Esophagus (tissue), 2 donors: Measurements from ENCODE around the gene GRIA3. TPM values are rescaled to one million over a fixed set of nuclear protein-coding genes. Genes with fewer than 3 reads are reported as not detected.
A peak's percentile ranks its signal among the peaks of the same experiment; 100 is the strongest.
"Not testable (repeated sequence)": the region's sequence is repeated elsewhere in the genome, so short reads cannot be mapped to it uniquely, and the experiment has no call there.

Source experiments
- H3K27ac ChIP-seq, 2 donors: one replicate each; pipeline ENCODE4 v1.5.1; 2013; ENCODE audit warnings: low read depth in 2 of 2, mild to moderate bottlenecking in 2 of 2, inconsistent platforms in 1 of 2, low read length in 1 of 2, moderate library complexity in 1 of 2
- H3K27me3 ChIP-seq, 2 donors: one replicate each; pipeline ENCODE4 v1.6.1; 2013; ENCODE audit warnings: low read length in 2 of 2, control low read depth in 1 of 2, mild to moderate bottlenecking in 1 of 2; ENCODE audit not compliant: insufficient read depth in 2 of 2, control insufficient read depth in 1 of 2
- H3K36me3 ChIP-seq, 2 donors: one replicate each; pipeline ENCODE4 v1.6.1; 2013; ENCODE audit warnings: low read length in 1 of 2; ENCODE audit not compliant: control insufficient read depth in 2 of 2, insufficient read depth in 2 of 2
- H3K4me1 ChIP-seq, 2 donors: one replicate each; pipeline ENCODE4 v1.6.1; 2013; ENCODE audit warnings: low read length in 1 of 2; ENCODE audit not compliant: control insufficient read depth in 2 of 2, insufficient read depth in 2 of 2
- H3K4me3 ChIP-seq, 2 donors: one replicate each; pipeline ENCODE4 v1.5.1; 2013; ENCODE audit warnings: low read length in 2 of 2, mild to moderate bottlenecking in 2 of 2, low read depth in 1 of 2, moderate library complexity in 1 of 2
- H3K9me3 ChIP-seq, 2 donors: one replicate each; pipeline ENCODE4 v1.6.1; 2013; ENCODE audit warnings: mild to moderate bottlenecking in 2 of 2, low read depth in 1 of 2, low read length in 1 of 2, moderate library complexity in 1 of 2; ENCODE audit not compliant: control insufficient read depth in 2 of 2, insufficient read depth in 1 of 2
- WGBS, 2 donors: extraction: QIAGEN DNeasy Blood & Tissue Kit; methylation state at CpG; one replicate each; pipeline ENCODE4 v1.1.7; 2013; 5-methylcytosine and 5-hydroxymethylcytosine counted together
- polyA plus RNA-seq, 2 donors: library from polyadenylated mRNA; stranded (reverse); fragments of 200-250 nt; gene quantifications; one replicate each; pipeline ENCODE4 v1.2.3, GENCODE V29; 2013
- donor health status: healthy with polysubstance abuse.
- donor health status: Bipolar disorder and iron deficiency.

Gene GRIA3
- polyA plus RNA-seq, 2 donors, result 0.05 TPM; not detected in 1

DNA sequence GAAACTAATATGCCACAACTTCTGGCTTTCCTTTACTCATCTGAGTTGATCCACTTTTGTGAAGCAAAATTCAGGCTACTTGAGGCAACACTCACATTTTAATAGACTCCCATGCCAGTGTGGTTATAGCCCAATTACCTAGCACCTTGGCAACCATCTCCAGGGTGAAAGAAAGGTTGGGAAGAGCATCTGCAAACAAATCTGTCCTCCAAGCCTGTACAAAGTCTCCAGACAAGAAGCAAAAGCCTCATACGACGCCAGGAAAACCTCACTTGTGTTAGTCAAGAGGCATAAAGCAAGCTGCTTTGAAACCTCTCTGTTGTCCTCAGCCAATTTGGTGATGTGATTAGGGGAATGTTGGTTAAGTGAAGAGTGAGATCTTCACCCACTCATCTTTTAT, 302.2 kb downstream of the GRIA3 start:
- 65 to 89% methylated on average over 2 of the region's 2 CpGs for WGBS, 2 donors
- no peaks in the 10 kb centered on the region for H3K9me3 ChIP-seq
- H3K36me3 ChIP-seq, result no peaks in the 10 kb centered on the region
- H3K27ac ChIP-seq, result no peak overlapping the region
- H3K27me3 ChIP-seq, result no peaks in the 10 kb centered on the region
- no peak overlapping the region for H3K4me3 ChIP-seq
- H3K4me1 ChIP-seq, result no peaks in the 10 kb centered on the region

- no peak overlapping the region for H3K4me3 ChIP-seq
- H3K27ac ChIP-seq, result no peak overlapping the region
- WGBS, 2 donors, result 74 to 75% methylated on average over 1 of the region's 1 CpG
- H3K27me3 ChIP-seq, result no peaks in the 10 kb centered on the region
- H3K4me1 ChIP-seq, result no peaks in the 10 kb centered on the region
- H3K36me3 ChIP-seq, result no peaks in the 10 kb centered on the region
- H3K9me3 ChIP-seq, result no peaks in the 10 kb centered on the region
These were observed 303.2 kb downstream of the GRIA3 start for GRCh38 chrX:123487236-123487635.

GRCh38 chrX:123487669-123488068, 303.6 kb downstream of the GRIA3 start:
- no peaks in the 10 kb centered on the region for H3K36me3 ChIP-seq
- H3K4me1 ChIP-seq, result no peaks in the 10 kb centered on the region
- H3K27me3 ChIP-seq, result no peaks in the 10 kb centered on the region
- H3K9me3 ChIP-seq, result no peaks in the 10 kb centered on the region
- no peak overlapping the region for H3K27ac ChIP-seq
- WGBS, 2 donors, result 72 to 81% methylated on average over 3 of the region's 3 CpGs
- no peak overlapping the region for H3K4me3 ChIP-seq

- Histone ChIP-seq H3K27me3 (no peaks in the 10 kb centered on the region), H3K9me3 (no peaks in the 10 kb centered on the region), H3K27ac (no peak overlapping the region), H3K4me1 (no peaks in the 10 kb centered on the region), H3K36me3 (no peaks in the 10 kb centered on the region), H3K4me3 (no peak overlapping the region)
- WGBS, 2 donors, result 35 to 57% methylated on average over 1 of the region's 1 CpG
These were observed 304.9 kb downstream of the GRIA3 start for GRCh38 chrX:123489011-123489410.

DNA sequence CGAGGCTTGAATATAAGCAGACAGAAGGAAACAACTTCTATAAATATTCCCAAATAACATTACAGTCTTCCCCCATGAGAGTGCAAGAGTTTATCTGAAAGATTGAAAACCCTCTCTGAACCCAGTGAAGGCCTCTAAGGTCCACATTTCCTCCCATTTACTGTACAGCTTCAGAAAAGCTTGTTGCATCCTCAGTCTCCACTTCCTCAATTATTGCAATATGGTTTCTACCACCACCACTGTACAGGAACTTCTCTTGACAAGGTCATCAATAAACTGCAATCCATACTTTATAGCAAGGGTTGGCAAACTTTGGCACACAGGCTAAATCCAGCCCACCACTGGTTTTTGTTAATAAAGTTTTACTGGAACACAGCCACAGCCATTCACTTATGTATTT, 309.8 kb downstream of the GRIA3 start:
- WGBS, 2 donors, result 52 to 64% methylated on average over 1 of the region's 1 CpG
- no peaks in the 10 kb centered on the region for H3K27me3 ChIP-seq
- H3K9me3 ChIP-seq, result no peaks in the 10 kb centered on the region
- no peak overlapping the region for H3K27ac ChIP-seq
- H3K4me1 ChIP-seq, result no peaks in the 10 kb centered on the region
- H3K36me3 ChIP-seq, result no peaks in the 10 kb centered on the region
- H3K4me3 ChIP-seq, result no peak overlapping the region

- 96 to 97% methylated on average over 7 of the region's 7 CpGs for WGBS, 2 donors
- H3K4me1 ChIP-seq, result no peaks in the 10 kb centered on the region
- no peaks in the 10 kb centered on the region for H3K36me3 ChIP-seq
- H3K27ac ChIP-seq, result no peak overlapping the region
- no peak overlapping the region for H3K4me3 ChIP-seq
- H3K9me3 ChIP-seq, result no peaks in the 10 kb centered on the region
- H3K27me3 ChIP-seq, result no peaks in the 10 kb centered on the region
These were observed 315.7 kb downstream of the GRIA3 start for GRCh38 chrX:123499787-123500186.

GRCh38 chrX:123504047-123504446, 320.0 kb downstream of the GRIA3 start:
- Histone ChIP-seq H3K4me1 (no peaks in the 10 kb centered on the region), H3K27me3 (no peaks in the 10 kb centered on the region), H3K27ac (no peak overlapping the region), H3K4me3 (no peak overlapping the region), H3K36me3 (no peaks in the 10 kb centered on the region), H3K9me3 (no peaks in the 10 kb centered on the region)
- 60 to 76% methylated on average over 2 of the region's 2 CpGs for WGBS, 2 donors

- WGBS, 2 donors, result 41 to 52% methylated on average over 3 of the region's 3 CpGs
- H3K27me3 ChIP-seq, result no peaks in the 10 kb centered on the region
These were observed 320.7 kb downstream of the GRIA3 start for GRCh38 chrX:123504630-123505270.

DNA sequence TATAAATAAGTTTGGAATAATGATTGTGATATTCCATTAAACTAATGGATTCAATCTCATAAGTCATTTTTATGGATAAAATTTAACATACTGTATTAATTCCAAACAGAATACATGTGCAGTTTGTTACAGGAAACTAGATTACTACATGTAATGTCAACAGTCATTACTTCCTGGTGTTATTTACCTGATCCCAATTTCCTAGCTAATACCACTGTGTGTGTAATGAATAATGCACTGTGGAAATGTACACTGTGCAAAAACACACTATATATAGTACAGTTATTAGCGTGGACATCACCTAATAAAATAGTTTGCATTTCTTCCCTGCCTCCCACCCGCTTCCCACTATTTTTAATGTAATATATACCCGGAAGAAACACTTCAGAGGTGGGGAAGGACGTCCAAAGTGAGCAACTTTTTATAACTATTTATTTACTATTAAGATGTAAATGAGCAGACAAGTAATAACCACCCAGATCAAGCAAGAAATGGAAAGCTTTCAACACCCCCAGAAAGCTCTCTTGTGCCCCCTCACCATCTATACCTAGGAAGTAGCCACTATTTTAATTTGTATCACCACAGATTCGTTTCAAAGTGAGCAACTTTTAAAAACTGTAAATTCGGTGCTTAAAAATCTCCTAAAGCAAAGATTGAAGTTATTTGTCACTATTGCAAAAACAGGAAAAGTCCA, 329.7 kb downstream of the GRIA3 start:
- 48 to 60% methylated on average over 6 of the region's 6 CpGs for WGBS, 2 donors
- Histone ChIP-seq H3K9me3 (no peaks in the 10 kb centered on the region), H3K27ac (no peak overlapping the region), H3K4me1 (no peaks in the 10 kb centered on the region), H3K27me3 (no peaks in the 10 kb centered on the region), H3K36me3 (no peaks in the 10 kb centered on the region), H3K4me3 (peak overlapping the region in 1 of 2 donors; percentile 43)

More at GRCh38 chrX:123504630-123505270, 320.7 kb downstream of the GRIA3 start:
- H3K9me3 ChIP-seq, result no peaks in the 10 kb centered on the region
- H3K27ac ChIP-seq, result no peak overlapping the region
- no peaks in the 10 kb centered on the region for H3K36me3 ChIP-seq
- no peaks in the 10 kb centered on the region for H3K4me1 ChIP-seq
- no peak overlapping the region for H3K4me3 ChIP-seq

GRCh38 chrX:123514279-123514640, 330.2 kb downstream of the GRIA3 start:
- WGBS, 2 donors, result 68 to 77% methylated on average over 26 of the region's 26 CpGs
- H3K27me3 ChIP-seq, H3K9me3 ChIP-seq, H3K36me3 ChIP-seq, H3K4me1 ChIP-seq, H3K27ac ChIP-seq: not testable (repeated sequence)
- H3K4me3 ChIP-seq, result peak overlapping the region in 1 of 2 donors; percentile 43
